ENCODE results near the gene TMC2.

DNA sequence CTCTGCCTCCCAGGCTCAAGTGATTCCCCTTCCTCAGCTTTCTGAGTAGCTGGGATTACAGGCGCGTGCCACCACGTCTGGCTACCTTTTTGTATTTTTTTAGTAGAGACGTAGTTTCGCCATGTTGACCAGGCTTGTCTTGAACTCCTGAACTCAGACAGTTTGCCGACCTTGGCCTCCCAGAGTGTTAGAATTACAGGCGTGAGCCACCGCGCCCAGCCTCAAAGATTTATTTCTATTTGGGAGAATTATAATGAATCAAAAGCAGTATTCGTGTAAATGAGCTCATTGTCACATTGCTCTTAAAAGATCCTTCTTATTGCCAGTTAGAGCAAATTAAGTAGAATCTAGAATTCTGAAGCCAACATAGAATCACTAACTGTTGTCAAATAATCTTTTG, 18.3 kb upstream of the TMC2 start:
- TF ChIP-seq, protein P1, sequence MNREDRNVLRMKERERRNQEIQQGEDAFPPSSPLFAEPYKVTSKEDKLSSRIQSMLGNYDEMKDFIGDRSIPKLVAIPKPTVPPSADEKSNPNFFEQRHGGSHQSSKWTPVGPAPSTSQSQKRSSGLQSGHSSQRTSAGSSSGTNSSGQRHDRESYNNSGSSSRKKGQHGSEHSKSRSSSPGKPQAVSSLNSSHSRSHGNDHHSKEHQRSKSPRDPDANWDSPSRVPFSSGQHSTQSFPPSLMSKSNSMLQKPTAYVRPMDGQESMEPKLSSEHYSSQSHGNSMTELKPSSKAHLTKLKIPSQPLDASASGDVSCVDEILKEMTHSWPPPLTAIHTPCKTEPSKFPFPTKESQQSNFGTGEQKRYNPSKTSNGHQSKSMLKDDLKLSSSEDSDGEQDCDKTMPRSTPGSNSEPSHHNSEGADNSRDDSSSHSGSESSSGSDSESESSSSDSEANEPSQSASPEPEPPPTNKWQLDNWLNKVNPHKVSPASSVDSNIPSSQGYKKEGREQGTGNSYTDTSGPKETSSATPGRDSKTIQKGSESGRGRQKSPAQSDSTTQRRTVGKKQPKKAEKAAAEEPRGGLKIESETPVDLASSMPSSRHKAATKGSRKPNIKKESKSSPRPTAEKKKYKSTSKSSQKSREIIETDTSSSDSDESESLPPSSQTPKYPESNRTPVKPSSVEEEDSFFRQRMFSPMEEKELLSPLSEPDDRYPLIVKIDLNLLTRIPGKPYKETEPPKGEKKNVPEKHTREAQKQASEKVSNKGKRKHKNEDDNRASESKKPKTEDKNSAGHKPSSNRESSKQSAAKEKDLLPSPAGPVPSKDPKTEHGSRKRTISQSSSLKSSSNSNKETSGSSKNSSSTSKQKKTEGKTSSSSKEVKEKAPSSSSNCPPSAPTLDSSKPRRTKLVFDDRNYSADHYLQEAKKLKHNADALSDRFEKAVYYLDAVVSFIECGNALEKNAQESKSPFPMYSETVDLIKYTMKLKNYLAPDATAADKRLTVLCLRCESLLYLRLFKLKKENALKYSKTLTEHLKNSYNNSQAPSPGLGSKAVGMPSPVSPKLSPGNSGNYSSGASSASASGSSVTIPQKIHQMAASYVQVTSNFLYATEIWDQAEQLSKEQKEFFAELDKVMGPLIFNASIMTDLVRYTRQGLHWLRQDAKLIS (CRISPR knock-in tag; IDR thresholded peaks at IDR 0.05; ENCODE audit: borderline replicate concordance) = no peak
- TF ChIP-seq, protein P2, sequence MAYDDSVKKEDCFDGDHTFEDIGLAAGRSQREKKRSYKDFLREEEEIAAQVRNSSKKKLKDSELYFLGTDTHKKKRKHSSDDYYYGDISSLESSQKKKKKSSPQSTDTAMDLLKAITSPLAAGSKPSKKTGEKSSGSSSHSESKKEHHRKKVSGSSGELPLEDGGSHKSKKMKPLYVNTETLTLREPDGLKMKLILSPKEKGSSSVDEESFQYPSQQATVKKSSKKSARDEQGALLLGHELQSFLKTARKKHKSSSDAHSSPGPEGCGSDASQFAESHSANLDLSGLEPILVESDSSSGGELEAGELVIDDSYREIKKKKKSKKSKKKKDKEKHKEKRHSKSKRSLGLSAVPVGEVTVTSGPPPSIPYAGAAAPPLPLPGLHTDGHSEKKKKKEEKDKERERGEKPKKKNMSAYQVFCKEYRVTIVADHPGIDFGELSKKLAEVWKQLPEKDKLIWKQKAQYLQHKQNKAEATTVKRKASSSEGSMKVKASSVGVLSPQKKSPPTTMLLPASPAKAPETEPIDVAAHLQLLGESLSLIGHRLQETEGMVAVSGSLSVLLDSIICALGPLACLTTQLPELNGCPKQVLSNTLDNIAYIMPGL (CRISPR knock-in tag; IDR thresholded peaks at IDR 0.05) = no peak
- no peak for TF ChIP-seq NR2C2 (CRISPR knock-in tag; IDR thresholded peaks at IDR 0.05)
- TF ChIP-seq, protein P3, sequence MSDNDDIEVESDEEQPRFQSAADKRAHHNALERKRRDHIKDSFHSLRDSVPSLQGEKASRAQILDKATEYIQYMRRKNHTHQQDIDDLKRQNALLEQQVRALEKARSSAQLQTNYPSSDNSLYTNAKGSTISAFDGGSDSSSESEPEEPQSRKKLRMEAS (CRISPR knock-in tag; IDR thresholded peaks at IDR 0.05) = no peak
- TF ChIP-seq GABPB1 (CRISPR knock-in tag; IDR thresholded peaks at IDR 0.05) = no peak

Data from WTC11 (cell line).